Epidermal melanocyte (primary cell): ENCODE results near the gene FOXP3.

Experiments used
- DNase-seq: peaks from one replicate; pipeline ENCODE4 v3.0.0; 2011; ENCODE audit warnings: low spot score; ENCODE audit not compliant: insufficient read length

Gene FOXP3

GRCh38 chrX:49249616-49250015 lies 14.9 kb downstream of the FOXP3 start:
- no peak for DNase-seq

DNA sequence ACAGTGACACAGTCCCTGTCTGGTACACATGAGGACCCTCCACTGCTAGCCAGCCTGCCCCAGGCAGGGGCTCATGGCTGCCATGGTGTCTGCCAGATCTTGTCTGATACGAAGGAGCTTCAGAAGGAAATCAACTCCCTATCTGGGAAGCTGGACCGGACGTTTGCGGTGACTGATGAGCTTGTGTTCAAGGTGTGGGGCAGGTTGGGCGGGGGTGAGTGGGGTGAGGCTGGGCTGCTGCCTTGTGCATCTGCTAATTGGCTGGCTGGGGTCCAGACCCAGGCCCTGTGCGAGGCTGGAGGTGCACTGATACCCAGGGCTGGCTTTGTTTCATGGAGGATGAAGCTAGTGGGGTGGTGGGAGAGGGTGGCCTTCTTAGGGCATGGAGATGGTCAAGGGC lies 15.4 kb downstream of the FOXP3 start:
- DNase-seq: no peak

DNA sequence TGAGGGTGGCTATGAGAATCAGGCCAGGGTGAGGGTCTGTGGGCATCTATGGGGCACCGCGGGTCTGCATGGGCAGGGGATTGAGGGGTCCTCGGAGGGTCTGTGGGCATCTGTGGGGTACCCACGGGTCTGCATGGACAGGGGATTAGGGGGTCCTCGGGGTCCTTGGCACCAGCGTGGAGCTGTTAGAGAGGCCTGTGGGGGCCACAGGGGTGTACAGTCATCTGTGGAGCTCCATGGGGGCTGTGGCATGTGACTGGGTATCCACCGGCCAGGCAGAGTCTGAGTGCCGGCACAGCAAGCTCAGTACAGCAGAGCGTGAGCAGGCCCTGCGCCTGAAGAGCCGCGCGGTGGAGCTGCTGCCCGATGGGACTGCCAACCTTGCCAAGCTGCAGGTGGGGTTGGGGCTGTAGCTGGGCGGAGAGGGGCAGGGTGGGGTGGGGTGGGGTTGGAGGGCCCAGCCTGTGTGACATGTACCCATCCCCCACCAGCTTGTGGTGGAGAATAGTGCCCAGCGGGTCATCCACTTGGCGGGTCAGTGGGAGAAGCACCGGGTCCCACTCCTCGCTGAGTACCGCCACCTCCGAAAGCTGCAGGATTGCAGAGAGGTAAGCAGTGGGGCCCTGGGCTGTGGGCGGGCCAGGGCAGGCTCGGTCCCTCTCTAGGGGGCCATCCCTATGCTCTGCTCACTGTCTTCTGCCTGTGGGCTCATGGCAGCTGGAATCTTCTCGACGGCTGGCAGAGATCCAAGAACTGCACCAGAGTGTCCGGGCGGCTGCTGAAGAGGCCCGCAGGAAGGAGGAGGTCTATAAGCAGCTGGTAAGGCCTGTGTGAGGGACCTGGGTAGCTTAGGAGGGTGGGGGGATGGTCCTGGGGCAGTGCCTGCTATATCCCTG lies 16.3 kb downstream of the FOXP3 start:
- no peak for DNase-seq

GRCh38 chrX:49247346-49247745 lies 17.2 kb downstream of the FOXP3 start:
- no peak for DNase-seq

GRCh38 chrX:49246541-49246940 lies 18.0 kb downstream of the FOXP3 start:
- DNase-seq: no peak

GRCh38 chrX:49244207-49244606 lies 20.3 kb downstream of the FOXP3 start:
- DNase-seq: no peak

- no peak for DNase-seq
These were observed 21.3 kb downstream of the FOXP3 start for GRCh38 chrX:49243166-49243565.

DNA sequence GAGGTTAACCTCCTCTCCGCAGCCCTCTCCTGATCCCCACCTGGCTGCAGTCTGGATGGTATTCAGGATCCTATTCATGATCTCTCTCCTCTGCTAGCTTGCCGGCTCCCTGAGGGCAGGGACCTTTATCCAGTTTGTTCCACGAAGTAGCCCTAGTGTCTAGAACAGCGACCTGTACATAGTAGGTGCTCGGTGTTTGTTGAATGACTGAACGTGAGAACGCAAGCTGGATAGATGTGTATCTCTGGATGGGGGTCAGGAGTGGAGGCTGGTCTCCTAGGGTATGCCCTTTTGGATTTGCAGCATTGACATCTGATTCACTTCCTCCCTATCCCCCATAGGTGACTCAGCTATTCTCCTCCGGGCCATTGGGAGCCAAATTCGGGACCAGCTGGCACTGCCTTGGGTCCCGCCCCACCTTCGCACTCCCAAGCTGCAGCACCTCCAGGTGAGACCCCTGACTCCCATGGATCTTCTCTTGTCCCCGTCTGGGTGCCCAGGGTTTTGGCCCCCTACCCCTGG lies 21.9 kb downstream of the FOXP3 start:
- no peak for DNase-seq

GRCh38 chrX:49238735-49239134 lies 25.8 kb downstream of the FOXP3 start:
- DNase-seq: no peak

DNA sequence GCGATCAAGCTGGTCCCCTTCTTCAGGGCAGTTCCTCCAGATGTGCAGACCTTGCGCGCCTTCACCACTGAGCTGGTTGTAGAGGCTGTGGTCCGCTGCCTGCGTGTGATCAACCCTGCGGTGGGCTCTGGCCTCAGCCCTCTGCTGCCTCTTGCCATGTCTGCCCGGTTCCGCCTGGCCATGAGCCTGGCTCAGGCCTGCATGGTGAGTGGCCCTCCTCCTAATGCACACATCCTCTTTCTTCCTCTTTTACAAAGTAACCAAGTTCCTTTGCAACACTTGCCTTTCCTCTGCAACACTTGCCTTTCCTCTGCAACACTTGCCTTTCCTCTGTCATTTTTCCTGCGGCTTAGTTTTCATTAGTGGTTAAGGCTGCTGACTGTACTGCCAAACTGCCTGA lies 27.4 kb downstream of the FOXP3 start:
- DNase-seq: no peak

GRCh38 chrX:49233887-49234555 lies 30.5 kb downstream of the FOXP3 start:
- DNase-seq: no peak

GRCh38 chrX:49233176-49233575 lies 31.3 kb downstream of the FOXP3 start, which contains the start of gene CACNA1F:
Gene CACNA1F, minus strand, starts transcription at chrX:49233340. Its CDS starts 31 bp downstream, at chrX:49233309.
- DNase-seq: no peak

GRCh38 chrX:49232525-49232924 lies 32.0 kb downstream of the FOXP3 start:
- no peak for DNase-seq

GRCh38 chrX:49231333-49232000 lies 33.0 kb downstream of the FOXP3 start:
- DNase-seq: no peak

DNA sequence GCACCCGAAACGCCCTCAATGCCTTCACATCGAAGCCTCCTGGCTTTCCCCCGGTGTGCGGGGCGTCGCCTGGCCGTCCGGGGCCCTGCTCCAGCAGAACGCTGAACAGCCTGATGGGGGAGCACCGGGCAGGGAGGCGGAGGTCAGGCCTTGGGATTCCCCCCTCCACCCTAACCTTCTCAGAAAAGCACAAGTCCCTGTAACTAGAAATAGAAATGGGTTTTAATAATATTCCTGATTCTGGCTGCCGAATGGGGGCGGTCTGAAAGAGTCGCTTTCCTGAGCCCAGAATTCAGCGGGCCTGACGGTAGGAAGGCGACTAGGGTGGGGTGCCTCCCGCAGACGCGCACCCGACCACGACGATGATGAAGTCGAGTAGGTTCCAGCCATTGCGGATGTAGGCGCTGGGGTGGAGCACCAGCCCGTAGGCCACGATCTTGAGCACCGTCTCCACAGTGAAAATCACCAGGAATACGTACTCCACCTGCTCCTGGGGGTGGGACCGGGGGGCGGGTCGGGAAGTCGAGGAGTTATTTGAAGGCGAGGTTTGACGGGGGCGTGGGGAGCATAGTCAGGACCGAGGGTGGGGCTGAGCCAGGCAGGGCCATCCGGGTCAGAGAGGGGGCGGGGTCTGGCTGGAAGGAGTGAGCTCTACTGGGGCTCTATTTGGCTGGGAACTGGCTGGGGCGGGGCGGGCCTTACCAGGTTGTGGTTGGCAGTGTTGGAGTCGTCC lies 33.8 kb downstream of the FOXP3 start:
- no peak for DNase-seq

DNA sequence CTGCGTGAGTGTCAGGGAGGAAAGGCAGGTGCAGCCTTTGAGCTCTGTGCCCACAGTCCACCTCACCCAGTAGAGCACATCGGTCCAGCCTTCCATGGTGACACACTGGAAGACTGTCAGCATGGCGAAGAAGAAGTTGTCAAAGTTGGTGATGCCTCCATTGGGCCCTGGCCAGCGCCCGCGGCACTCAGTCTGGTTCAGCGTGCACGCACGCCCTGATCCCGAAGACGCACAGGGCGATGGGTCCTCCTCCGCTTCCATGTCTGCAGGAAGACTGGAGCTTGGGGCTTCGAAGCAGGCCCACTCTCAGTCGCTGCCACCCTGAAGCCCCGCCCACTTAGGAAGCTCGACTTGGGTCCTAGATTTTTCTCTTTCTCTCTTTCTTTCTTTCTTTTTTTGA lies 36.3 kb downstream of the FOXP3 start:
- no peak for DNase-seq

- no peak for DNase-seq
These were observed 36.8 kb downstream of the FOXP3 start for GRCh38 chrX:49227726-49228125.

DNA sequence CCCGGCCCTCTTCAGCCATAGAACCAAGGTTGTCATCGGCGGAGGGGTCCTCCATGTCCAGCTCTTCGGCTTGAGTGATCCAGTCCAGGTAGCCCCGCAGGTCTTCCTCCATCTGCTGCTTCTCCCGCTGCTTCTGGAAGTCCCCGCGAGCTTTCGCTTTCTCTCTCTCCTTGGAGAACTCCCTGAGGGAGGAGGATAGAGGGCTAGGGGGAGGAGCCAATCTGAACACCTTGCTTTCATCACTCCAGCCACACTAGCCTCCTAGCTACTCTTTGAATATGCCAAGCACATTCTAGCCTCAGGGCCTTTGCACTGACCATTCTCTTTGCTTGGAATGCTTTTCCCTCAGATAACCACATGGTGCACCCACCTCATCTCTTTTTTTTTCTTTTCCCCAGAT lies 37.6 kb downstream of the FOXP3 start:
- no peak for DNase-seq

DNA sequence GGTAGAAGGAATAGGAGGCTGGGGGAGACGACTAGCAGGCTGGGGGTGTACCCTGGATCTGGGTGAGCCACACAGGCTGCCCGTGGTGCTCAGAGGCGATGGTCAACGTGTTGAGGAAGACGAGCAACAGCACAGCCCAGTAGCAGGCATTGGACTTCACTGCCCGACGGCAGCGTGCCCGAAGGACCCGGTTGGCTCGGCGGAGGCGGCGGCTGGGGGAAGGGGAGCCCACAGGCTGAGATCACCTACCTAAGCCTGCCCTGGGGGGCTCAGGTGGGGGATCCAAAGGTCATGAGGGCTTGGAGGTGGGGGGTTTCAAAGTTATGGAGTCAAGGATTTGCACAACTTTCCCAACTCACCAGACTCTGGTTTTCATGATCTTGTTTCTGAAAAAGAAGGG lies 38.7 kb downstream of the FOXP3 start:
- no peak for DNase-seq

- no peak for DNase-seq
These were observed 42.6 kb downstream of the FOXP3 start for GRCh38 chrX:49221868-49222267.

DNA sequence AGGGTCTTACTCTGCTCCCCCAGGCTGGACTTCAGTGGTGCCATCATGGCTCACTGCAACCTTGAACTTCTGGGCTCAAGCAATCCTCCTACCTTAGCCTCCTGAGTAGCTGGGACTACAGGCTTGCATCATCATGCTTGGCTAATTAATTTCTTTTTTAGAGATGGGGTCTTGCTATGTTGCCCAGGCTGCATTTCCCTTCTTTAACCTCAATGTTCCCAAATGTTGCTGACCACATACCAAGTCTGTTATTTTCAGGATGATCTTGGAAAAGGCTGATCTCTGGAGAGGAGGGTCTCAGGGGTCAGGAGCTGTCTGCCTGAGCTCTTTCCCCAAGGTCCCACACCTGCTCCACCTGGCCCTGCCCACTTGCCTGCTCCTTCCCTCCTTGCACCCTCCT lies 44.4 kb downstream of the FOXP3 start:
- DNase-seq: no peak
